Loucy (cell line): ENCODE data around the gene TSSK2.

ENCODE experiments used
- CTCF ChIP-seq: fragments of 200-600 bp; sonication (generic); conservative IDR thresholded peaks from 2 replicates; pipeline ENCODE4 v1.5.1; 2014; ENCODE audit warnings: mild to moderate bottlenecking, antibody characterized with exemption, low read length
- EZH2phosphoT487 ChIP-seq: fragments of 200-600 bp; IDR thresholded peaks from 2 replicates; pipeline ENCODE4 v1.6.1; 2018; ENCODE audit warnings: antibody characterized with exemption, mild to moderate bottlenecking, moderate library complexity, borderline replicate concordance

- TF ChIP-seq CTCF: no peak
- no peak for TF ChIP-seq EZH2phosphoT487
Measured at GRCh38 chr22:19150482-19151328, 19.6 kb downstream of the TSSK2 start.
